OCI-LY3 (cell line): ENCODE data around the gene PTPRN2.

Source experiments
- CTCF ChIP-seq: fragments of 200-600, 300-600 bp; sonication (generic); IDR thresholded peaks from 2 replicates; pipeline ENCODE4 v1.5.1; 2014; ENCODE audit warnings: antibody characterized with exemption, low read length, low read depth
- EZH2phosphoT487 ChIP-seq: fragments of 200-600 bp; shearing (Covaris generic); IDR thresholded peaks from 2 replicates; pipeline ENCODE4 v1.6.1; 2018; ENCODE audit warnings: antibody characterized with exemption, mixed run types, low read depth

GRCh38 chr7:158430308-158431034 is 157.2 kb downstream of the PTPRN2 start:
- TF ChIP-seq EZH2phosphoT487 (no peak), CTCF (no peak)
